K562 (cell line): ENCODE data around the gene VWA7. TPM values are rescaled to one million over a fixed set of nuclear protein-coding genes. Genes with fewer than 3 reads are reported as not detected.

Experiments used
- ATF7 ChIP-seq: fragments of 450-650 bp; IDR thresholded peaks from 2 replicates; pipeline ENCODE4 v1.7.1; 2014; ENCODE audit warnings: mild to moderate bottlenecking, moderate library complexity
- BRD9 ChIP-seq: fragments of 450-650 bp; IDR thresholded peaks from 2 replicates; pipeline ENCODE4 v1.6.1; 2018; ENCODE audit warnings: low read depth; ENCODE audit not compliant: partially characterized antibody
- CBFA2T3 ChIP-seq: fragments of 450-650 bp; IDR thresholded peaks from 2 replicates; pipeline ENCODE4 v1.6.1; 2017
- HSF4 ChIP-seq: fragments of 250-450 bp; sonication (Bioruptor Pico); IDR thresholded peaks from 2 replicates; pipeline ENCODE4 v2.1.2; 2022; ENCODE audit warnings: mild to moderate bottlenecking, moderate library complexity, borderline replicate concordance
- MAFK ChIP-seq: IDR thresholded peaks from 2 replicates; pipeline ENCODE4 v1.6.1; 2011; ENCODE audit warnings: low read length, improper control_type of control experiment
- MCM5 ChIP-seq: fragments of 450-650 bp; IDR thresholded peaks from 2 replicates; pipeline ENCODE4 v1.6.1; 2016; ENCODE audit warnings: low read depth
- PTBP1 ChIP-seq: fragments of 200-400 bp; formaldehyde crosslinking; IDR thresholded peaks from 2 replicates; pipeline ENCODE4 v1.6.1; 2017; ENCODE audit warnings: low read depth, low read length
- RFX1 ChIP-seq: fragments of 450-650 bp; IDR thresholded peaks from 2 replicates; pipeline ENCODE4 v1.6.1; 2016; ENCODE audit warnings: mild to moderate bottlenecking, moderate library complexity
- SMARCE1 ChIP-seq: fragments of 450-650 bp; IDR thresholded peaks from 2 replicates; pipeline ENCODE4 v1.7.1; 2016; ENCODE audit warnings: mild to moderate bottlenecking
- SMC3 ChIP-seq: conservative IDR thresholded peaks from 2 replicates; pipeline ENCODE4 v1.6.1; 2011; ENCODE audit warnings: low read depth, low read length, improper control_type of control experiment; ENCODE audit not compliant: insufficient read depth
- TCF15 ChIP-seq: fragments of 250-450 bp; sonication (Bioruptor Pico); IDR thresholded peaks from 2 replicates; pipeline ENCODE4 v1.8.0; 2022; ENCODE audit warnings: moderate library complexity, mild to moderate bottlenecking, inconsistent platforms
- ZBTB2 ChIP-seq: fragments of 450-650 bp; IDR thresholded peaks from 2 replicates; pipeline ENCODE4 v1.6.1; 2016; ENCODE audit warnings: antibody characterized with exemption
- ZBTB5 ChIP-seq: fragments of 450-650 bp; IDR thresholded peaks from 2 replicates; pipeline ENCODE4 v1.6.1; 2017; ENCODE audit warnings: antibody characterized with exemption
- ZFPM2 ChIP-seq: fragments of 250-450 bp; sonication (Bioruptor Pico); IDR thresholded peaks from 2 replicates; pipeline ENCODE4 v1.5.1; 2022; ENCODE audit warnings: mild to moderate bottlenecking
- ZKSCAN1 ChIP-seq: fragments of 150-350 bp; IDR thresholded peaks from 2 replicates; pipeline ENCODE4 v1.6.1; 2016; ENCODE audit warnings: low read depth, low read length
- ZNF12 ChIP-seq: sonication (generic); formaldehyde crosslinking; IDR thresholded peaks from 2 replicates; pipeline ENCODE4 v1.4.0; 2020; ENCODE audit warnings: mild to moderate bottlenecking, missing genetic modification reagents
- ZNF324 ChIP-seq: fragments of 250-450 bp; sonication (Bioruptor Pico); IDR thresholded peaks from 2 replicates; pipeline ENCODE4 v1.4.0; 2020; ENCODE audit warnings: mild to moderate bottlenecking
- ZNF395 ChIP-seq: fragments of 200-800 bp; sonication (Bioruptor generic); IDR thresholded peaks from 2 replicates; pipeline ENCODE4 v1.6.1; 2017; ENCODE audit warnings: missing genetic modification characterization, missing compliant biosample characterization
- ZNF518B ChIP-seq: fragments of 250-450 bp; sonication (Bioruptor Pico); IDR thresholded peaks from 2 replicates; pipeline ENCODE4 v1.5.0; 2021; ENCODE audit warnings: mild to moderate bottlenecking, moderate library complexity
- ZNF57 ChIP-seq: fragments of 450-650 bp; formaldehyde crosslinking; IDR thresholded peaks from 2 replicates; pipeline ENCODE4 v1.4.0; 2020; ENCODE audit warnings: mild to moderate bottlenecking, moderate library complexity
- ZNF778 ChIP-seq: fragments of 450-650 bp; formaldehyde crosslinking; IDR thresholded peaks from 2 replicates; pipeline ENCODE4 v1.4.0; 2020; ENCODE audit warnings: mild to moderate bottlenecking, moderate library complexity
- polyA plus RNA-seq, 8 experiments: library from polyadenylated mRNA; depleted of rRNA in 4 of 8; stranded (reverse) in 5 of 8; unstranded in 3 of 8; fragments of >200 nt; fragmentation: Nextera tagmentation in 2 of 8; fragmentation: Illumina TruSeq in 1 of 8; extraction: Ambion mirVana in 2 of 8; extraction: Trizol in 1 of 8; gene quantifications; 2 replicates each; pipeline versions ENCODE4 v1.2.1 to v1.2.3, GENCODE V29; 2011 to 2014; ENCODE audit warnings: inconsistent platforms in 1 of 8, missing spikeins in 1 of 8
- total RNA-seq, 7 experiments: library from RNA; depleted of rRNA in 6 of 7; stranded (reverse); fragments of >200 nt in 6 of 7; fragmentation: Illumina TruSeq in 2 of 7; extraction: Trizol in 2 of 7; gene quantifications; 2 replicates each; pipeline versions ENCODE4 v1.2.1 to v1.2.3, GENCODE V29; 2011 to 2021; ENCODE audit warnings: low replicate concordance in 1 of 7

The VWA7 gene
- total and polyA plus RNA-seq, 9 of the 15 experiments (the other 6 are each of a cell fraction or from before 2014, with no cell fraction given): 0.18 to 2.9 (median 0.95) TPM

- TF ChIP-seq BRD9: peak; percentile 81
- no peak for TF ChIP-seq ZNF778 (CRISPR knock-in tag)
- no peak for TF ChIP-seq ZNF12 (CRISPR knock-in tag)
- no peak for TF ChIP-seq MCM5
- TF ChIP-seq ZBTB5: no peak
- TF ChIP-seq ZNF518B: no peak
- TF ChIP-seq ZBTB2: peak; percentile 73
- no peak for TF ChIP-seq RFX1
- no peak for TF ChIP-seq MAFK
- no peak for TF ChIP-seq HSF4 (CRISPR knock-in tag)
- peak; percentile 78 for TF ChIP-seq ZKSCAN1
- peak; percentile 99 for TF ChIP-seq SMC3
- peak; percentile 67 for TF ChIP-seq ATF7
- no peak for TF ChIP-seq ZFPM2 (CRISPR knock-in tag)
- TF ChIP-seq SMARCE1: peak; percentile 70; the same call in 1 of the 2 replicates
- TF ChIP-seq PTBP1: 0 out of 2 replicates have a peak, but pooled peaks have one; percentile 40
- TF ChIP-seq CBFA2T3: no peak; the same call in 1 of the 2 replicates
- TF ChIP-seq ZNF57 (CRISPR knock-in tag): 0 out of 2 replicates have a peak, but pooled peaks have one; percentile 14
- TF ChIP-seq ZNF324 (CRISPR knock-in tag): no peak
- TF ChIP-seq ZNF395 (CRISPR knock-in tag): peak; percentile 52; the same call in 1 of the 2 replicates
- 0 out of 2 replicates have a peak, but pooled peaks have one; percentile 13 for TF ChIP-seq TCF15 (CRISPR knock-in tag)
These were observed 7.3 kb downstream of the VWA7 start (continued) for GRCh38 chr6:31769684-31770371.
